HG02623 (cell line): Measurements from ENCODE around the gene TNFSF10.
"Not testable (repeated sequence)": the region's sequence is repeated elsewhere in the genome, so short reads cannot be mapped to it uniquely, and the experiment has no call there.

ENCODE experiments used
- ATAC-seq: cut with Tn5 transposase; IDR thresholded peaks from one replicate; pipeline ENCODE4 v1.9.1; 2021; ENCODE audit warnings: moderate library complexity; ENCODE audit not compliant: unreplicated experiment

The TNFSF10 gene

DNA sequence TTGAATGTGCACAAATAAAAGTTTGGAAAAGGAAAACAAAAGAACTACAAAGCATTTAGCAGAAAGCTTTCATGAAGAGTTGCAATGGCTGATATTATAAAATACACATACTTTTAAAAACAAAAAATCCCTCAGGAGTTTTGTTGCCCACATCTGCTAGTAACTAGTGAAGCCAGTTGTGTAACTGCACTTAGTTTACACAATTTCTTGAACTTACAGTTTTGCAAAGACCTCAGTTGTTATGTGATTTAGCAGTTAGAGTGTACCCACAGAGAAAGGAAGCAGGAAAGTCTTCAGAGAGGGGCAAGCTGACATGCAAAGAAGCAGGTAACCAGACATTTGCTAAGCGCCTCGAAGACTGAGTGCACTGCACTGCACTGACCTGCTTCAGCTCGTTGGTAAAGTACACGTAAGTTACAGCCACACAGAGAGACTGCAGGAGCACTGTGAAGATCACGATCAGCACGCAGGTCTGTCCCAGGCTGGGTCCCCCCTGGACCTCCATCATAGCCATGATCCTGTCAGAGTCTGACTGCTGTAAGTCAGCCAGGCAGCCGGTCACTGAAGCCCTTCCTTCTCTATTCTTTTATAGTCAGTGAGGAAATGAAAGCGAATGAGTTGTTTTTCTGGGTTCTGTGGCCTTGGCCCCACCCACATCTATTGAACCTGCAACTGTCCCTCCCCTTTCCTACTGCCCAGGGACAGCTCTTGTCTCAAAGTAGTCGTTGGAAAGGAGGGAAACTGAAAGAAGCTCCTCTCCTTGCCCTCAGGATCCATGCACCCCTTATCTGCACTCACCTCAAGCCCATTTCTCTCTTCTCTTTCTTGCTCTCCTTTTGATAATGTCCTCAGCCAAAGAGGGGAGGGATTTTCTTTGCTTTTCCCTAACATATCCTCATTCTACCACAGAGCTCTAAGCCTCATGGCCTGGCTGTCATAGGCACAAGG is at the start of gene TNFSF10:
Gene TNFSF10 (minus strand): TSS at position 560 of the 948 bp plus-strand sequence. CDS start 46 bp downstream, at position 514.
- peak; percentile 86 for ATAC-seq

DNA sequence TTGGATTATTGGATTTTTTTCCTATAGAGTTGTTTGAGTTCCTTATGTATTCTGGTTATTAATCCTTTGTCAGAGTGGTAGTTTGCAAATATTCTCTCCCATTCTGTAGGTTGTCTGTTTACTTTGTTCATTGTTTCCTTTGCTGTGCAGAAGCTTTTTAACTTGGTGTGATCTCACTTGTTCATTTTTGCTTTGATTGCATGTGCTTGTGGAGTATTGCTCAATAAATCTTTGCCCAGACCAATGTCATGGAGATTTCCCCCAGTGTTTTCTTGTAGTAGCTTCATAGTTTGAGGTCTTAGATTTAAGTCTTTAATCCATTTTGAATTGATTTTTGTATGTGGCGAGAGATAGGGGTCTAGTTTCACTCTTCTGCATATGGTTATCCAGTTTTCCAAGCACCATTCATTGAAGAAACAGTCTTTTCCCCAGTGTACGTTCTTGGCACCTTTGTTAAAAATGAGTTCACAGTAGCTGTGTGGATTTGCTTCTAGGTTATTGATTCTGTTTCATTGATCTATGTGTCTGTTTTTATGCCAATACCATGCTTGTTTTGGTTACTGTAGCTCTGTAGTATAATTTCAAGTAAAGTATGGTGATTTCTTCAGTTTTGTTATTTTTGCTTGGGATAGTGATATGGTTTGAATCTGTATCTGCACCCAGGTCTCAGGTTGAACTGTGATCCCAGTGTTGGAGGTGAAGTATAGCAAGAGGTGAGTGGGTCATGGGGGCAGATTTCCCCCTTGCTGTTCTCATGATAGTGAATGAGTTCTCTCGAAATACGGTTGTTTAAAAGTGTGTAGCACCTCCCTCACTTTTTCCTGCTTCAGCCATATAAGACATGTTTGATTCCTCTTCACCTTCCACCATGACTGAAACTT is 46.1 kb upstream of the TNFSF10 start:
- no peak for ATAC-seq

DNA sequence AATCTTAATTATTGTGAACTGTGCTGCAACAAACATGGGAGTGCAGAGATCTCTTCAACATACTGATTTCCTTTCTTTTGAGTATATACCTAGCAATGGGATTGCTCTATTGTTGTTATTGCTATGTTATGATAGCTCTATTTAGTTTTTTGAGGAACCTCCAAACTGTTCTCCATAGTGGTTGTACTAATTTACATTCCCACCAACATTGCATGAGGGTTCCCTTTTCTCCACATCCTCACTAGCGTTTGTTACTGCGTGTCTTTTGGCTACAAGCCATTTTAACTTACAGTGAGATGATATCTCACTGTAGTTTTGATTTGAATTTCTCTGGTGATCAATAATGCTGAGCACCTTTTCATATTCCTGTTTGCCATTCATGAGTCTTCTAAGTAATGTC is 45.5 kb upstream of the TNFSF10 start:
- no peak for ATAC-seq

DNA sequence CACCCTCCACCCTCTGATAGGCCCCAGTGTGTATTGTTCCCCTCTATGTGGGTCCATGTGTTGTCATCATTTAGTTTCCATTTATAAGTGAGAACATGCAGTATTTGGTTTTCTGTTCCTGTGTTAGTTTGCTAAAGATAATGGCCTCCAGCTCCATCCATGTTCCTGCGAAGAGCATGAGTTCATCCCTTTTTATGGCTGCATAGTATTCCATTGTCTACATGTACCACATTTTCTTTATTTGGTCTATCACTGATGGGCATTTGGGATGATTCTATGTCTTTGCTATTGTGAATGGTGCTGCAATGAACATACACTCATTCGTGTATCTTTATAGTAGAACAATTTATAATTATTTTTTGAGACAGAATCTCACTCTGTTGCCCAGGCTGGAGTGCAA is 43.6 kb upstream of the TNFSF10 start:
- not testable (repeated sequence) for ATAC-seq

DNA sequence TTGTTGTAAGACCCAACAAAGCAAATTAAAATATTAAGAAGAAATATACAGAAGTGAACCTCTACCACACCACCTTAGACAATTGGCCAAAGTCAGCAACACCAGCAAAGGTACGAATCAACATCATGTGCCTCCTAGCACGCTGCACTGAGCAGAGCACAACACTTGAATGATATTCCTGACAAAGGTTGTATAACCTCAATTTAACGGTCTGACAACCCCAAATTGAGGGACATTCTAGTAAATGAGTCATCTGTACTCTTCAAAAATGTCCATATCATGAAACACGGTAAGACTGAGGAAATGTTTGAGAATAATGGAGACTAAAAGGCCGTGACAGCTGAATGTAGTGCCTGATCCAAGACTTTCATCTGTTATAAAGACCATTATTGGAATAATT is 41.3 kb upstream of the TNFSF10 start:
- no peak for ATAC-seq

DNA sequence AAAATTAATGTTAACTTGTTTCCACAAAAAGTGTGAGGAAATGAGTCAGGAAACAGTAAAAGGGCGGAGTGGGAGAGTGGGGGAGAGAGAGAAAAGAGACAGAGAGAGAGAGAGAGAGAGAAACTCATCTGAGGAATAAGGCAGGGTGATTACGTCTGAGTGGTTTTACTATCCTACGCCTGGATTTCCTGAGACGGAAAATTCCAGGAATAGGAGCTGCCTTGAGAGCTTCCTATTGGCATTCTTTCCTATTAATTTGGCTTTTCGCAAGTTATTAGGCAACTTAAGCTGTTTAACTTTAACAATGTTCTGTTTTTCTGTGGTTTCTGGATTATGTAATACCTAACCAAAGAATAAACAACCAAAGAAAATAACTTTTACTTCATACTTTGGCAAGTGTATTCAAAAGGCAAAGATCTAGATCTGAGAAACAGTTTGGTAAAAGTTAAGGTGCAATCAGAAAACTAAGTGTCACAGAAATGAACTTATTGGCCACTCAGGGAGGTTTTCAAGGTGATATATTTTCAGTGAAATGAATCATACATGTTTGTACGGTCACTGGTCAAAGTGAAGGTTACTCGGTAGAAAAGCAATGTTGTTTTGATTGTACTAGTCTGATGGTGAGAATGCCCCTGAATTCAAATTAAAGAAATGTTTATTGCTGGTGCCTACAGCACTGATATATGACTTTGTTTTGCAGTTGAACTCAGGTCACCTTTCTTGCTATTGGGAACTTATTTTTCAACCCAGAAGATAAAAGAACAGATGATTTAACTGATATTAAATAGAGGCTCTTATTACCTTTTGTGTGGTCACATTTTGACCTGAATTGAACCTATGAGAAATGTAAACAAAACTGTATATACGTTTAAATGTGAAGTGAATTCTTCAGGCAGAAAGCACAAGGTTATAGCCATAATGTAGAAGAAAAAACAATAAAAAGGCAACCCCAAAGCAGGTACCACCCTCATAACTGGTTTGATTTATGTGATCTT is 39.9 kb upstream of the TNFSF10 start:
- ATAC-seq = no peak

DNA sequence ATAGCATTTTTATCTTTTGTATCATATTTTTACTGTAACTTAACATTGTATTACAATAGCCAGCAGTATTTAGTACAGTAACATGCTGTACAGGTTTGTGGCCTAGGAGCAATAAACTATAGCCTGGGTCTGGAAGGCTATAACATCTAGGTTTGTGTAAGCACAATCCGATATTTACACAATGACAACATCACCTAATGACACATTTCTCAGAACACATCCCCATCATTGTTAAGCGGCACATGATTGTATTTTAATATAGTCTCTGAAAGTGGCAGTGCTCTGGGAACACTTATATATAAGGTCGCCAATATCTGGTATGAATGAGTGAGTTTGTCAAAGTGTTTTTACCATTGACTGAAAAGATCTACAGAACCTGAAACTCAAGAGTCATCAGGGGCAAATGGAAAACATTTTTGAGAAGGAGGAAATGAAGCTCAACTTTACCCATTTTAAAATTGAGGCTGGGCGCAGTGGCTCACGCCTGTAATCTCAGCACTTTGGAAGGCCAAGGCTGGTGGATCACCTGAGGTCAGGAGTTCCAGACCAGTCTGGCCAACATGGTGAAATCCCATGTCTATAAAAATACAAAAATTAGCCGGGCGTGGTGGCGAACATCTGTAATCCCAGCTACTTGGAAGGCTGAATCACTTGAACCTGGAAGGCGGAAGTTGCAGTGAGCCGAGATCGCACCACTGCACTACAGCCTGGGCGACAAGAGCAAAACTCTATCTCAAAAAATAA is 38.8 kb upstream of the TNFSF10 start:
- no peak for ATAC-seq

DNA sequence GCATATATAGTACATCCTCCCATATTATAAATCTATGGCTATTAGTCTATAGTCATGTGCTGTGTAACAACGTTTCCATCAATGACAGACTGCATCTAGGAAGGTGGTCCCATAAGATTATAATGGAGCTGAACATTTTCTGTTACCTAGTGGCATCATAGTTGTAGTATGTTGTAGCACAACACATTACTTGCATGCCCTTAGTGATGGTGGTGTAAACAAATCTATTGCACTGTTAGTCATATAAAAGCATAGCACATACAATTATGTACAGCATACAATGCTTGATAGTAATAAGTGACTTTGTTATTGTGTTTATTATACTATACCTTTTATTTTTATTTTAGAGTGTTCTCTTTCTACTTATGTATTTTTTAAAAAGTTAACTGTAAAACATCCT is 37.4 kb upstream of the TNFSF10 start:
- ATAC-seq = no peak

DNA sequence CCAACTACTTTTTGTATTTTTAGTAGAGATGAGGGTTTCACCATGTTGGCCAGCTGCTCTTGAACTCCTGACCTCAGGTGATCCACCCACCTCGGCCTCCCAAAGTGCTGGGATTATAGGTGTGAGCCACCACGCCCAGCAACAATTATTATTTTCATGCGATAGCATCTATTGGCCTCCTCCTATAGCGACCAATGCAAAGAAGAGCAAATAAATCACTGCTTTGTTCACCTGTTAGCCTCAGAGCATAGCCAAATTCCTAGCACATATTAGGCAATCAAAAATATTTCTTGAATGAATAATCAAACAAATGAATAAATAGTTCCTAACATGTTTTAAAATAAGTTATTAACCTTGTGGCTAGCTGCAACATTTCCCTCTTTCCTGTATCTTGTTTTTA is 36.8 kb upstream of the TNFSF10 start:
- no peak for ATAC-seq

DNA sequence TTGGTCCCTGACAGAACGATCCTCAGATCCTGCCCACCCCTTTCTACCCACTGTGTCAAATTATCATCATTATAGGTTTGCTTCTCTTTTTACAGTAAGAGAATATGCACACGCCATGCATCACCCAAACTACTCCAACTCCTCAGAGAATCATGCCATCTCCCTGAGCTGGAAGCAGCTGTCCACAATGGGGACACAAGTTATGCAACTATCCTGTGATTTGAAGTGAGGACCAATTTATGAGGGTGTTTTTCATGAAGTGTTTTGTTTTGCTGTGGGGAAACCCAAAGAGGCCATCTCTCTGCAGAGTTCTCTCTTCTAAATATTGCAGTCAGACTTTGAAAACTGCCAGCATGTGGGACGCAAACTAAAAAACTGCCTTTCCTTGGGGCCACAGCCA is 35.8 kb upstream of the TNFSF10 start:
- no peak for ATAC-seq

DNA sequence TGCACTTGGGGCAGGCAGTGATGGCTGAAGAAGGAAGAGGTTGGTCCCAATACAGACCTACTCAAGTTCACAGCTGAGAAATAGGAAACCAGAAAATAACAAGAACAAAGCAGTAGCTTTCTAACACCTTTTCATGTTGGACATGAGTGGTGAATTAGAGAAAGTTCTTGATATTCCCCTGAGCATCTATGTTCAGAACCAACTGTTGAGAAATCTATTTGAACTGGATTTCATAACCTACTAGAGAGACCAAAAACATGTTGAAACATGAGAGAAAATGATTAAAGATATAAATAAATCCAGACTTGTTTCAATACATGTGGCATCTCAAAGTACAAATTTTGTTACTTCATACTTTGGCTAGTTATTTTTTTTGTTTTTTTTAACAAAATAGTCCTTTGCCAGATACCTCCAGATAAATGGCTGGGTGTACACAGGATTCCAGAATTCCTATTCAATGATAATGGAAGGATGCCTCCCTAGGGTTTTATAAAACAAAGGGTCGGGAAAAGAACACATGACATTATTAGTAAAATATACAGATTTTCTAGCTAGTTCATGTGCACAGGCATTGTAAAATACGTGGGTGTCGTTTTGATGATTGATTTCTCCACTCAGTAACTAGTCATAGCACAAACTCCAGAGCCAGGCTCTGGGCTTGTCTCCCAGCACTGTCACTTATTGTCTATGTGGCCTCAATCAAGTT is 34.4 kb upstream of the TNFSF10 start:
- ATAC-seq = no peak

DNA sequence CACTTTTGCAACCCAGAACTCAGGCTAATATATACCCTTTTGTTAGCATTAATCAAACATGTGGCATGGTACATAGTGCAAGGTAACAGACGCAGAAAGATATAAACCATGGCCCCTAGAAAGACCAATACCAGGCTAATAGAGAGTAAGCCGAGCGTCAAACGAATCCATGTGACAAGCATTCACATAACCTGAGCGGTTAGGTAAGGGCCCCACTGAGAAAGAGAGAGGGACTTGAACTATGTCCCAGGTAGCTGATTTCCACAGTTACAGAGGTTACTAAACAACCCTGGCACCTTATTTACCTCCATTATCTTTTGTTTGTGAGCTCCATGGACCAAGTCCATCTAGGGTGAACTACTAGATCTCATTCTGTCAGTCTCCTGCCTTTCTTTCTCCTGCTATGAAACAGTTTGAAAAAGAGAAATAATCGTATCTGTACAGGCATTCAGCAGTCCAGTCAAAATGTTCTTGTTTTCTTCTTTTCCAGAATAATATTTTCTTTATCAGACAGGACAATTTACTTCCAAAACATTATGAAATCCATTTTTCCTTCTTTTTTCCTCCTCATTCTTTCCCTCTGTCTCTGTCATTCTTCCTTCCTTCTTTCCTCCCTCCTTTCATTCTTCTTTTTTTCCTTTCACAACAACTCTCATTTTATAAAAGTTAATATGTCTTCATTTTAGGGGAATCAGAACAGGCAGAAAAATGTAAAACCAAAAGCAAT is 30.5 kb upstream of the TNFSF10 start:
- no peak for ATAC-seq

DNA sequence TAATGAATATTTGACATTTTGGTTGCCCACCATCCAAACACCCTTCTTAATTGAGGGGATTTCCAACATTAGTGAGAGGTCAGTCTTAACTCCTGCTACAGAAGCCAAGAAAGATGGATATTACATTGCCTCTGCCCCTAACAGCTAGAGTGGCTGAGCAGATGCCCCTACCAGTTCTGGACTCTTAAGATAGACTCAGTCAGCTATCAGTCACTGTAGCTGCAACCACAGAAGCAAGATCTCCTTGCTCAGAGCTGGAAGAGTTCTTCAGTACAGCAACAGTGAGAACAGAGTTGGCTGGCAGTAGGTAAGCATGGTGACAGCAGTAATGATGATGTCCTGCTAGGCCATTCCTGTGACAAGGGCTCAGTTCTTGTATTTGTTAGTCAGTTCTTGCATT is 29.4 kb upstream of the TNFSF10 start:
- ATAC-seq = no peak

DNA sequence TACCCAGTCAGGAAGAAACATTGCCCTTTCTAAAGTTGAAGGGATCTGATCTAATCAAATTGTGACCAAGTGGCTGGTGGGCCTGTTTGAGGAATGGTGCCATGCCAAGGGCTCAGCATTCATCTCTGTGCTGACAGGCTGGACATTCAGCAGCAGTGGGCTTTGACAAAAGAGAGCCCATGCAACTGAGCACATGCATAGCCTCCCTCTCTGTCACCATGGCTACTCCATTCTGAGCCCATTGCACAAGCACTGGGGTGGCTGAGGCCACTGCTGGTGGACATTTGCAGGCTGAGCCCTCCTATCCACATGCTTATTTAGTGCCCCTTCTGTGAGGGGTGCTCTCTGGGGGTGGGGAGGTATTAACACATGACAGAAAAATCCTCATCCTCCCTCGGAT is 28.6 kb upstream of the TNFSF10 start:
- ATAC-seq = no peak

DNA sequence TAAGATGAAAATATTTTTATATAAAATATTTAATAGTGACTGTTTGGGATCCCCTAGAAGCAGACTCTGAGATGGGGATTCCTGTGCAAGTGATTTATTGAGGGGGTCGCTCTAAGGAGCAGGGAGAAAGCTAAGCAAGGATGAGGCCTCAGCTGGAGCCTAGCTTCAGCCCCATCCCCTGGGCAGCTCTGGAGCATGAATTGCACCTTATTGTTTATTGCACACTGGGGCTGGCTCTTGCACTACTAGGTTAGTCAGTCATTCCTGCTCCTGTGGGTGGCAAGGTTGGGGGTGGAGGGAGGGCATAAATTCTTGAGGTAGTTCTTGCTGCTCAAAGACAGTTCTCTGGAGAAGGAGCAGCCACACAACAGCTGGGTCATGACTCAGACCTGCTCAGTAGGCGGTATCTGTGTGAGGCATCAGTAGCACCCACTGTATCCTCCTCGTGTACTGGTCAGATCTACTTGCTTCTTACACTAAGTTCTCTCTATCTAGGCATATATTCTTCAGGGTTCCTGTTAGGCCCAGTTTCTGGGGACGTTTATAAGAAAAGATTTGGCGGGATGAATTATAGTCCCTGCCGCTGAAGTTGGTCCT is 27.2 kb upstream of the TNFSF10 start:
- peak; percentile 88 for ATAC-seq

DNA sequence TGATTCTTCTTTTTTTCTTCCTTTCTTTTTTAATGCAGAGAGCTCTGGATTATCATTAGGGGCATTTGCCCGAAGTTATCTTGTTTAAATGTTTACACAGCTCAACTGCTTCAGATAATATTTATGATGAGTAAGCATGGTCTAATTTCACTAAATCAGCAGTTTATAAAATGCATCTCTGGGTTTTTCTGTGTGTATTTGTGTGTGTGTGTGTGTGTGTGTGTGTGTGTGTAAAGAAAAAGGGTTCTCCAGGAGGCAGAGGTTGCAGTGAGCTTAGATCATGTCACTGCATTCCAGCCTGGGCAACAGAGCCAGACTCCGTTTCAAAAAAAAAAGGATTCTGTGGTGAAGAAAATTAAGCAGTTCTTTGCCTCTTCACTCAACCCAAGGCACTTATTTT is 25.9 kb upstream of the TNFSF10 start:
- no peak for ATAC-seq

DNA sequence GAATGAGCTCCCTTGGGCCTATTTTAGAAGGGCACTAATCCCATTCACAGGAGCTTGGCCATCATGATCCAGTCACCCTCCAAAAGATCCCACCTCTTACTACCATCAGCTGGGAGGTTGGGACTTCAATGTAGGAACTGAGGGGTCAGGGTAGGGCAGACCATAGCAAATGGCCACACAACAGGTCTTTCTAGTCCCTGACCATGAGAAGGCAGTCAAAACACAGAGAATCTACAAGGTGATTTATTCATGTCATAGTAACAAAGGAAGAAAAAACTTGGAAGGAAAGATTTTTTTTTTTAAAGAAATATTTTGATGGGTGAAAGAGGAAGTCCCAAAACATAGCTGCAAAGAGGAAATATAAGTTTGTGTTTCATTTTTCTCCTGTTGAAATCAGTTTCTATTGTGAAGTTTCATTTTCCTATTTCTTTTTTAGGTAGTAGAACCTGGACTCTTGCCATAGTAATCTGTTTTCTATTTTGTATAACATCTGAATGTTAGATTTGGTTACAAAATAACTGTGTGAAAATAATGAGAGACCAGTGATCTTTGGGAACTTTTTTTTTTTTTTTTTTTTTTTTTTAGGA is 23.5 kb upstream of the TNFSF10 start:
- no peak for ATAC-seq

DNA sequence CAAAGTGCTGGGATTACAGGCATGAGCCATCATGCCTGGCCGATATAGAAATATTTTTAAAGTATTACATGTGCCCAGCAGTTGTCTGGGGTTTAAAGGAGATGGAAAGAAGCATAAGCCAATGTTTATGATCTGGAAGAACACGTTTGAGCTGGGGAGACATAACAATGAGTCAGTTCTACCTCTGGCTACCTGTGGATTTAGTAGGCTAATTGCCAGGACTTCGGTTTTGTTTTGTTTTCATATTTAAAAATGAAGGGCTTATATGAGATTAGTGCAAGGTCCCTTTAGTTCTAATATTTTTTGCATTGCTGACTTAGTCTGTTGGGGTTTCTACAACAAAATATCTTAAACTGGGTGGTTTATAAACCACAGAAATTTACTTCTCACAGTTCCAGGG is 22.9 kb upstream of the TNFSF10 start:
- ATAC-seq = no peak
